HepG2 (cell line): ENCODE data around the gene CDKN1C. TPM values are rescaled to one million over a fixed set of nuclear protein-coding genes. Genes with fewer than 3 reads are reported as not detected.

ENCODE experiments used
- ATF6 ChIP-seq: sonication (generic); formaldehyde crosslinking; conservative IDR thresholded peaks from 2 replicates; pipeline ENCODE4 v1.4.0; 2020; ENCODE audit warnings: missing genetic modification reagents
- BRF2 ChIP-seq: sonication (generic); formaldehyde crosslinking; IDR thresholded peaks from 2 replicates; pipeline ENCODE4 v1.8.1; 2022; ENCODE audit warnings: mild to moderate bottlenecking, missing genetic modification reagents
- FOXA1 ChIP-seq, 2 experiments: fragments of 450-650 bp in 1 of 2; sonication (generic) in 1 of 2; formaldehyde crosslinking in 1 of 2; IDR thresholded peaks; 2 replicates each; pipeline versions ENCODE4 v1.4.0 to v1.6.1; 2016 to 2020; ENCODE audit warnings: missing genetic modification reagents in 1 of 2
- GABPB1 ChIP-seq: IDR thresholded peaks from 2 replicates; pipeline ENCODE4 v1.6.1; 2016; ENCODE audit warnings: mild to moderate bottlenecking, missing genetic modification reagents, moderate library complexity, missing compliant biosample characterization
- GATAD2A ChIP-seq: IDR thresholded peaks from 2 replicates; pipeline ENCODE4 v1.6.1; 2016
- HDAC6 ChIP-seq: fragments of 200-600 bp; sonication (generic); IDR thresholded peaks from 2 replicates; pipeline ENCODE4 v1.7.0; 2017; ENCODE audit warnings: mild to moderate bottlenecking, antibody characterized with exemption, low read length, low read depth
- HNF1B ChIP-seq: sonication (generic); formaldehyde crosslinking; IDR thresholded peaks from 2 replicates; pipeline ENCODE4 v1.5.1; 2020; ENCODE audit warnings: mild to moderate bottlenecking, moderate library complexity, missing genetic modification reagents
- IRF1 ChIP-seq: sonication (generic); formaldehyde crosslinking; IDR thresholded peaks from 2 replicates; pipeline ENCODE4 v1.4.0; 2020; ENCODE audit warnings: low read depth, mild to moderate bottlenecking, missing genetic modification reagents
- KDM3A ChIP-seq: IDR thresholded peaks from 2 replicates; pipeline ENCODE4 v1.6.1; 2018; ENCODE audit warnings: low read depth, missing compliant biosample characterization
- MTF1 ChIP-seq: sonication (generic); formaldehyde crosslinking; IDR thresholded peaks from 2 replicates; pipeline ENCODE4 v1.5.0; 2020; ENCODE audit warnings: missing genetic modification reagents
- NCOR1 ChIP-seq: fragments of 200-600 bp; sonication (generic); IDR thresholded peaks from 2 replicates; pipeline ENCODE4 v1.7.0; 2017; ENCODE audit warnings: antibody characterized with exemption, low read length, borderline replicate concordance
- NR2F6 ChIP-seq, 2 experiments: IDR thresholded peaks; 2 replicates each; pipeline ENCODE4 v1.6.1; 2016; ENCODE audit warnings: antibody characterized with exemption in 1 of 2, mild to moderate bottlenecking in 1 of 2
- PITX1 ChIP-seq: sonication (generic); formaldehyde crosslinking; IDR thresholded peaks from 2 replicates; pipeline ENCODE4 v1.5.1; 2020; ENCODE audit warnings: mild to moderate bottlenecking, missing genetic modification reagents
- RFX5 ChIP-seq: IDR thresholded peaks from 2 replicates; pipeline ENCODE4 v1.6.1; 2011; ENCODE audit warnings: low read depth, low read length, improper control_type of control experiment
- SOX13 ChIP-seq, 3 experiments: fragments of 450-650 bp in 1 of 3; sonication (generic) in 1 of 3; formaldehyde crosslinking in 1 of 3; IDR thresholded peaks in 2 of 3; conservative IDR thresholded peaks in 1 of 3; 2 replicates each; pipeline versions ENCODE4 v1.5.0 to v1.6.1; 2016 to 2020; ENCODE audit warnings: antibody characterized with exemption in 1 of 3, mild to moderate bottlenecking in 1 of 3, missing compliant biosample characterization in 1 of 3, missing genetic modification reagents in 1 of 3, moderate library complexity in 1 of 3
- ZFP37 ChIP-seq: sonication (generic); formaldehyde crosslinking; IDR thresholded peaks from 2 replicates; pipeline ENCODE4 v1.4.0; 2020; ENCODE audit warnings: missing genetic modification reagents, borderline replicate concordance
- ZKSCAN1 ChIP-seq: fragments of 150-350 bp; IDR thresholded peaks from 2 replicates; pipeline ENCODE4 v1.6.1; 2014; ENCODE audit warnings: low read length
- ZNF335 ChIP-seq: sonication (generic); formaldehyde crosslinking; IDR thresholded peaks from 2 replicates; pipeline ENCODE4 v1.4.0; 2020; ENCODE audit warnings: missing genetic modification reagents
- ZNF33B ChIP-seq: sonication (generic); formaldehyde crosslinking; IDR thresholded peaks from 2 replicates; pipeline ENCODE4 v1.5.1; 2020; ENCODE audit warnings: mild to moderate bottlenecking, missing genetic modification reagents
- ZNF775 ChIP-seq: sonication (generic); formaldehyde crosslinking; IDR thresholded peaks from 2 replicates; pipeline ENCODE4 v1.4.0; 2020; ENCODE audit warnings: missing genetic modification reagents, mild to moderate bottlenecking, moderate library complexity, borderline replicate concordance
- ZXDC ChIP-seq: sonication (generic); formaldehyde crosslinking; IDR thresholded peaks from 2 replicates; pipeline ENCODE4 v1.5.0; 2020; ENCODE audit warnings: mild to moderate bottlenecking, missing genetic modification reagents
- polyA plus RNA-seq, 8 experiments: library from polyadenylated mRNA; depleted of rRNA in 3 of 8; stranded (reverse) in 7 of 8; unstranded in 1 of 8; fragments of >200 nt; fragmentation: Illumina TruSeq in 4 of 8; extraction: Trizol in 4 of 8; gene quantifications; 2 replicates each; pipeline versions ENCODE4 v1.2.1 to v1.2.3, GENCODE V29; 2011 to 2016; ENCODE audit warnings: low read depth in 4 of 8, missing spikeins in 1 of 8, mixed read lengths in 1 of 8; ENCODE audit not compliant: insufficient read depth in 1 of 8
- total RNA-seq, 5 experiments: library from RNA; depleted of rRNA; stranded (reverse); fragments of >200 nt; fragmentation: Illumina TruSeq; extraction: Trizol; gene quantifications; 2 replicates each; pipeline ENCODE4 v1.2.3, GENCODE V29; 2016; ENCODE audit warnings: low read depth in 1 of 5

Gene CDKN1C
- total and polyA plus RNA-seq, 2 of the 13 experiments (the other 11 are each of a cell fraction or from before 2014, with no cell fraction given): not detected

GRCh38 chr11:2888266-2888968 is 2.8 kb upstream of the CDKN1C start (continued):
- peak; percentile 47 for TF ChIP-seq GABPB1 (CRISPR knock-in tag)
- no peak for TF ChIP-seq HDAC6
- no peak for TF ChIP-seq ATF6 (CRISPR knock-in tag)
- no peak for TF ChIP-seq NR2F6 (IDR thresholded peaks at IDR 0.05)
- TF ChIP-seq NR2F6 (CRISPR knock-in tag; IDR thresholded peaks at IDR 0.05): no peak
- no peak for TF ChIP-seq NCOR1
- TF ChIP-seq GATAD2A: peak; percentile 41; the same call in 1 of the 2 replicates
- TF ChIP-seq KDM3A (CRISPR knock-in tag): 0 out of 2 replicates have a peak, but pooled peaks have one; percentile 30
- TF ChIP-seq FOXA1 (IDR thresholded peaks at IDR 0.05): no peak
- TF ChIP-seq FOXA1 (CRISPR knock-in tag; IDR thresholded peaks at IDR 0.05): no peak
- TF ChIP-seq ZNF775 (CRISPR knock-in tag): no peak
- TF ChIP-seq MTF1 (CRISPR knock-in tag): no peak
- TF ChIP-seq RFX5: no peak
- no peak for TF ChIP-seq ZNF33B (CRISPR knock-in tag)
- TF ChIP-seq ZFP37 (CRISPR knock-in tag): no peak
- TF ChIP-seq ZXDC (CRISPR knock-in tag): no peak
- peak; percentile 37; the same call in 1 of the 2 replicates for TF ChIP-seq HNF1B (CRISPR knock-in tag)
- no peak for TF ChIP-seq SOX13 (IDR thresholded peaks at IDR 0.05)
- 0 out of 4 replicates have a peak, but pooled peaks of 1 of the 2 experiments have one; percentile 19 for TF ChIP-seq SOX13 (CRISPR knock-in tag; conservative IDR thresholded peaks at IDR 0.05 in 1 of 2, IDR thresholded peaks at IDR 0.05 in 1 of 2)
- no peak for TF ChIP-seq BRF2 (CRISPR knock-in tag)
- TF ChIP-seq PITX1 (CRISPR knock-in tag): peak; percentile 62; the same call in 1 of the 2 replicates
- no peak for TF ChIP-seq ZKSCAN1
- TF ChIP-seq IRF1 (CRISPR knock-in tag): no peak
- TF ChIP-seq ZNF335: no peak
